Colonic mucosa (tissue), 4 donors: ENCODE results near the gene TRIM27. TPM values are rescaled to one million over a fixed set of nuclear protein-coding genes. Genes with fewer than 3 reads are reported as not detected.
"Not testable (repeated sequence)": the region's sequence is repeated elsewhere in the genome, so short reads cannot be mapped to it uniquely, and the experiment has no call there.

Experiments
- DNase-seq: peaks from one replicate; pipeline ENCODE4 v3.0.0-alpha.2; 2020
- H3K27ac ChIP-seq: fragments of 200-600 bp; one replicate; pipeline ENCODE4 v1.8.0; 2021
- H3K27me3 ChIP-seq: fragments of 200-600 bp; one replicate; pipeline ENCODE4 v1.8.0; 2021
- H3K36me3 ChIP-seq: fragments of 200-600 bp; one replicate; pipeline ENCODE4 v1.8.0; 2021
- H3K4me1 ChIP-seq: fragments of 200-600 bp; one replicate; pipeline ENCODE4 v1.8.0; 2021; ENCODE audit warnings: mild to moderate bottlenecking
- H3K4me3 ChIP-seq: fragments of 200-600 bp; one replicate; pipeline ENCODE4 v1.8.0; 2021
- H3K9ac ChIP-seq, 2 donors: one replicate each; pipeline ENCODE4 v1.7.0; 2013; ENCODE audit warnings: control low read depth in 2 of 2, low read depth in 2 of 2, low read length in 2 of 2
- H3K9me3 ChIP-seq: fragments of 200-600 bp; one replicate; pipeline ENCODE4 v1.8.0; 2021
- intact Hi-C: fragments of 100-400 bp; cut with DNase I; formaldehyde crosslinking; loops from one replicate; pipeline ENCODE4 v1.14.1; 2022
- total RNA-seq, 2 donors: library from RNA; stranded (reverse); fragmentation: NEBNext Ultra II Directional in 1 of 2; extraction: Animal tissue kit (Norgen Biotek cat#: 25700) in 1 of 2; gene quantifications; one replicate each; pipeline ENCODE4 v1.2.1, GENCODE V29; 2021
- TF ChIP-seq, protein P1 (sequence below): fragments of 200-600 bp; IDR thresholded peaks from one replicate; pipeline ENCODE4 v1.8.0; 2022; ENCODE audit warnings: antibody characterized with exemption, mild to moderate bottlenecking
- donor health status: healthy.
- donor health status: DM: no; HTN: no; CAD: no.
- donor health status: DM: no; HTN: no; CAD: no.

The TRIM27 gene
- total RNA-seq, 2 donors from 2014 or later: 26.9 to 47.7 TPM

DNA sequence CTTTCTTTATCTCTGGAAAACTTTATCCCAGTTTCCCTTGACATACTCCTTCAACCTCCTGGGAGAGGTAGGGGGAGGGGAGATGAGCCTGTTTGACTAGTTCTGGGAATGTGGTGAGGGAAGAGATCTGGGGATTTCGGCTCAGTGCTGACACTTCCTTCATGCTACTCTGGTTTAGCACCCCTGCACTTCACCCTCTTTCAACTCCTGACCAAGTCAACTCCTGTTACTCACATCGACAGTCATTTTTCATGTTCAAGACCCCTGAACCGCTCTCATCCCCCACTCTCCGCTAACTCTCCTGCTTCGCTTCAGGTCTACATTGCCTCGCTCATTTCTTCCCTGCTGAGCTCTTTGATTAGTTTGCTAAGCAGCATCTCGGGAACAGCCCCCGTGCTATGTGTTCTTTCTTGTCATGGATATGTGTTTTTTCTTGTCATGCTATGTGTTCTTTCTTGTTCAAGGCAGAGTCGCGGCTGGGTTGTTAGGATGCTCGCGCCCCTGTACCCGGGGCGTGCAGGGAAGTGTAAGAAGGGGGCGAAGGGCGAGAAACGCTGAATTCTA lies 16.6 kb upstream of the TRIM27 start:
- peak overlapping the region; percentile 53 to 73 for H3K9ac ChIP-seq
- no peaks in the 10 kb centered on the region for H3K4me1 ChIP-seq
- H3K9me3 ChIP-seq: no peaks in the 10 kb centered on the region
- DNase-seq: peak; percentile 78
- intact Hi-C loops: loop anchor here (2.0 to 5.0 kb wide), 2 partner anchors 42 to 43 kb away; no protein-coding TSS in a partner anchor
- H3K27ac ChIP-seq: peak overlapping the region; percentile 80
- H3K27me3 ChIP-seq: no peaks in the 10 kb centered on the region
- no peaks in the 10 kb centered on the region for H3K36me3 ChIP-seq
- TF ChIP-seq, protein P1, sequence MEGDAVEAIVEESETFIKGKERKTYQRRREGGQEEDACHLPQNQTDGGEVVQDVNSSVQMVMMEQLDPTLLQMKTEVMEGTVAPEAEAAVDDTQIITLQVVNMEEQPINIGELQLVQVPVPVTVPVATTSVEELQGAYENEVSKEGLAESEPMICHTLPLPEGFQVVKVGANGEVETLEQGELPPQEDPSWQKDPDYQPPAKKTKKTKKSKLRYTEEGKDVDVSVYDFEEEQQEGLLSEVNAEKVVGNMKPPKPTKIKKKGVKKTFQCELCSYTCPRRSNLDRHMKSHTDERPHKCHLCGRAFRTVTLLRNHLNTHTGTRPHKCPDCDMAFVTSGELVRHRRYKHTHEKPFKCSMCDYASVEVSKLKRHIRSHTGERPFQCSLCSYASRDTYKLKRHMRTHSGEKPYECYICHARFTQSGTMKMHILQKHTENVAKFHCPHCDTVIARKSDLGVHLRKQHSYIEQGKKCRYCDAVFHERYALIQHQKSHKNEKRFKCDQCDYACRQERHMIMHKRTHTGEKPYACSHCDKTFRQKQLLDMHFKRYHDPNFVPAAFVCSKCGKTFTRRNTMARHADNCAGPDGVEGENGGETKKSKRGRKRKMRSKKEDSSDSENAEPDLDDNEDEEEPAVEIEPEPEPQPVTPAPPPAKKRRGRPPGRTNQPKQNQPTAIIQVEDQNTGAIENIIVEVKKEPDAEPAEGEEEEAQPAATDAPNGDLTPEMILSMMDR: no peak
- H3K4me3 ChIP-seq: peak overlapping the region; percentile 36

GRCh38 chr6:28933069-28933468 lies 9.3 kb upstream of the TRIM27 start:
- Histone ChIP-seq H3K4me3 (no peak overlapping the region), H3K27ac (no peak overlapping the region), H3K36me3 (no peaks in the 10 kb centered on the region), H3K9ac (no peak overlapping the region), H3K4me1 (no peaks in the 10 kb centered on the region), H3K9me3 (no peaks in the 10 kb centered on the region), H3K27me3 (no peaks in the 10 kb centered on the region)
- TF ChIP-seq, protein P1: no peak
- no peak for DNase-seq
- intact Hi-C loops: no loop called here

GRCh38 chr6:28929887-28930620 lies 6.3 kb upstream of the TRIM27 start:
- TF ChIP-seq, protein P1: no peak
- Histone ChIP-seq H3K4me3 (no peak overlapping the region), H3K27me3 (no peaks in the 10 kb centered on the region), H3K4me1 (no peaks in the 10 kb centered on the region), H3K9me3 (no peaks in the 10 kb centered on the region), H3K27ac (no peak overlapping the region), H3K9ac (no peak overlapping the region), H3K36me3 (no peaks in the 10 kb centered on the region)
- intact Hi-C loops: no loop called here
- DNase-seq: no peak

- H3K27ac ChIP-seq, H3K27me3 ChIP-seq, H3K36me3 ChIP-seq, H3K4me3 ChIP-seq, DNase-seq, H3K9me3 ChIP-seq, H3K4me1 ChIP-seq, intact Hi-C loops, H3K9ac ChIP-seq: not testable (repeated sequence)
These were observed 5.6 kb upstream of the TRIM27 start for GRCh38 chr6:28929339-28929738.

- DNase-seq: no peak
- Histone ChIP-seq H3K27me3 (no peaks in the 10 kb centered on the region), H3K4me3 (no peak overlapping the region), H3K4me1 (no peaks in the 10 kb centered on the region), H3K9me3 (no peaks in the 10 kb centered on the region), H3K9ac (no peak overlapping the region), H3K27ac (no peak overlapping the region), H3K36me3 (no peaks in the 10 kb centered on the region)
- TF ChIP-seq, protein P1: no peak
- intact Hi-C loops: no loop called here
These were observed 4.1 kb upstream of the TRIM27 start for GRCh38 chr6:28927846-28928245.

DNA sequence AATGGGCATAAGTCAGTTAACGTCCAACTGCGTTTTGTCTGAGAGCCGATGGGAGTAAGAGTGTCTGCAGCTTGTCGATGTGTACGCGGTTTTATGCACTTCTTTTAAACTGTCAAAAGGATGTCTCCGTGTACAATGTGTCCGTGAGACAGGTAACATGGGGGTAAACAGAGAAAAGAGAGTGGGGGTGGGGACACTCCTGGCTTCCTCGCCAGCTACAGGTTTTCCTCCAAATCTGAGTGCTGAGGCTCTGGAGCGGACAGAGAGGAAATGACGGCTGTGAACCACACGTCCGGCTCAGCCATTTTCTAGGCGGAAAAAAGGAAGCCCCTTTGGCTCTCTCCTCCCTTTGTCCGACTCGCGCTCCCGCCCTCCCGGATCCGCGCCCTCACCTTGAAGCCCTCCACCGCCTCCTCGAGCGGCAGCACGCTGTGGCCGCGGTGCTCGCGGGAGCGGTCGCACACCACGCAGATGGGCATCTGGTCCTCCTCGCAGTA lies 916 bp downstream of the TRIM27 start:
- Histone ChIP-seq H3K9me3 (no peaks in the 10 kb centered on the region), H3K4me3 (peak overlapping the region; percentile 95), H3K27me3 (no peaks in the 10 kb centered on the region), H3K27ac (peak overlapping the region; percentile 97), H3K36me3 (peaks cover 12% of the 10 kb centered on the region), H3K9ac (peak overlapping the region; percentile 84 to 95), H3K4me1 (peaks cover 7% of the 10 kb centered on the region)
- peak; percentile 55 for DNase-seq
- TF ChIP-seq, protein P1: no peak
- intact Hi-C loops: no loop called here
